Measurements from ENCODE around the gene ELL. TPM values are rescaled to one million over a fixed set of nuclear protein-coding genes. Genes with fewer than 3 reads are reported as not detected.

ELL gene
- polyA plus RNA-seq, 1 donor = 8.4 TPM

GRCh38 chr19:18473003-18473705, 48.7 kb downstream of the ELL start:
- no peak for DNase-seq

GRCh38 chr19:18470787-18471186, 51.1 kb downstream of the ELL start:
- DNase-seq = no peak

GRCh38 chr19:18469069-18469846, 52.6 kb downstream of the ELL start:
- peak; percentile 50 for DNase-seq

GRCh38 chr19:18468517-18468916, 53.4 kb downstream of the ELL start:
- DNase-seq = no peak

GRCh38 chr19:18467978-18468377, 53.9 kb downstream of the ELL start:
- DNase-seq = no peak

- no peak for DNase-seq
Measured at GRCh38 chr19:18466354-18466753, 55.5 kb downstream of the ELL start.

GRCh38 chr19:18465964-18466339, 55.9 kb downstream of the ELL start:
- DNase-seq = no peak

GRCh38 chr19:18465214-18465963, 56.5 kb downstream of the ELL start:
- DNase-seq = no peak

GRCh38 chr19:18464646-18465045, 57.2 kb downstream of the ELL start:
- DNase-seq = no peak

GRCh38 chr19:18461471-18461870, 60.4 kb downstream of the ELL start:
- no peak for DNase-seq

GRCh38 chr19:18460900-18461299, 61.0 kb downstream of the ELL start:
- DNase-seq = no peak

GRCh38 chr19:18457483-18458331, 64.2 kb downstream of the ELL start:
- no peak for DNase-seq

- DNase-seq = no peak
Measured at GRCh38 chr19:18456974-18457373, 64.9 kb downstream of the ELL start.

- DNase-seq = no peak
Measured at GRCh38 chr19:18456279-18456678, 65.6 kb downstream of the ELL start.

- no peak for DNase-seq
Measured at GRCh38 chr19:18453269-18454024, 68.4 kb downstream of the ELL start.

GRCh38 chr19:18452386-18452785, 69.5 kb downstream of the ELL start:
- no peak for DNase-seq

- DNase-seq = peak; percentile 69
Measured at GRCh38 chr19:18450931-18451836, 70.7 kb downstream of the ELL start.

- no peak for DNase-seq
Measured at GRCh38 chr19:18450021-18450930, 71.6 kb downstream of the ELL start.

- no peak for DNase-seq
Measured at GRCh38 chr19:18449552-18449951, 72.3 kb downstream of the ELL start.
